ENCODE measurements around the gene CHD8. TPM values are rescaled to one million over a fixed set of nuclear protein-coding genes. Genes with fewer than 3 reads are reported as not detected.
"Not testable (repeated sequence)": the region's sequence is repeated elsewhere in the genome, so short reads cannot be mapped to it uniquely, and the experiment has no call there.

Gene CHD8
- total RNA-seq, 4 donors from 2014 or later = 47.4 to 59.0 (median 53.3) TPM

DNA sequence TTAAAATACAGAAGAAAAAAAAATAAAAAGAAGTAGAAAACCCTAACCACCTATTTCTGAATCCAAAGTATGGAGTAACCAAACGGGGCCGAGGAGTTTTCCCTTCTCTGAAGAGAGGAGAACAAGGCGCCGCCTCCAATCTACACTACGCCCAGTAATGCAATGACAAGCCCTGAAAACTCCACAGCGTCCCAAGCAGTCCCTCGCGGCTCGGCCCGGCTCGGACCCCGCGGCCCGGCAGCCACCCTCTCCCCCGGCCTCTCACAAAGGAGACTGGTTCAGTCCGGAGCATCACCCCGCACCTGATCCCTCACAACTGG lies 371 bp downstream of the CHD8 start:
- H3K4me3 ChIP-seq = peak overlapping the region; percentile 68 to 88
- ATAC-seq = peak; percentile 6
- 0 to 1% methylated on average over 1 to 12 of the region's 17 CpGs for WGBS, 2 donors (ENCODE audit: low coverage in 1 of 2)
- H3K36me3 ChIP-seq = peaks cover 0 to 27% of the 10 kb centered on the region in 2 donors
- TF ChIP-seq, protein P1, sequence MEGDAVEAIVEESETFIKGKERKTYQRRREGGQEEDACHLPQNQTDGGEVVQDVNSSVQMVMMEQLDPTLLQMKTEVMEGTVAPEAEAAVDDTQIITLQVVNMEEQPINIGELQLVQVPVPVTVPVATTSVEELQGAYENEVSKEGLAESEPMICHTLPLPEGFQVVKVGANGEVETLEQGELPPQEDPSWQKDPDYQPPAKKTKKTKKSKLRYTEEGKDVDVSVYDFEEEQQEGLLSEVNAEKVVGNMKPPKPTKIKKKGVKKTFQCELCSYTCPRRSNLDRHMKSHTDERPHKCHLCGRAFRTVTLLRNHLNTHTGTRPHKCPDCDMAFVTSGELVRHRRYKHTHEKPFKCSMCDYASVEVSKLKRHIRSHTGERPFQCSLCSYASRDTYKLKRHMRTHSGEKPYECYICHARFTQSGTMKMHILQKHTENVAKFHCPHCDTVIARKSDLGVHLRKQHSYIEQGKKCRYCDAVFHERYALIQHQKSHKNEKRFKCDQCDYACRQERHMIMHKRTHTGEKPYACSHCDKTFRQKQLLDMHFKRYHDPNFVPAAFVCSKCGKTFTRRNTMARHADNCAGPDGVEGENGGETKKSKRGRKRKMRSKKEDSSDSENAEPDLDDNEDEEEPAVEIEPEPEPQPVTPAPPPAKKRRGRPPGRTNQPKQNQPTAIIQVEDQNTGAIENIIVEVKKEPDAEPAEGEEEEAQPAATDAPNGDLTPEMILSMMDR (IDR thresholded peaks at IDR 0.05) = no peak
- TF ChIP-seq POLR2AphosphoS5 (IDR thresholded peaks at IDR 0.05) (no peak), EP300 (IDR thresholded peaks at IDR 0.05) (no peak), POLR2A (IDR thresholded peaks at IDR 0.05) (no peak)
- no peaks in the 10 kb centered on the region for H3K9me3 ChIP-seq
- H3K27me3 ChIP-seq = no peaks in the 10 kb centered on the region
- H3K4me1 ChIP-seq = peaks cover 0 to 48% (median 9%) of the 10 kb centered on the region in 3 donors
- peak overlapping the region; percentile 66 to 96 (median 92) for H3K27ac ChIP-seq

DNA sequence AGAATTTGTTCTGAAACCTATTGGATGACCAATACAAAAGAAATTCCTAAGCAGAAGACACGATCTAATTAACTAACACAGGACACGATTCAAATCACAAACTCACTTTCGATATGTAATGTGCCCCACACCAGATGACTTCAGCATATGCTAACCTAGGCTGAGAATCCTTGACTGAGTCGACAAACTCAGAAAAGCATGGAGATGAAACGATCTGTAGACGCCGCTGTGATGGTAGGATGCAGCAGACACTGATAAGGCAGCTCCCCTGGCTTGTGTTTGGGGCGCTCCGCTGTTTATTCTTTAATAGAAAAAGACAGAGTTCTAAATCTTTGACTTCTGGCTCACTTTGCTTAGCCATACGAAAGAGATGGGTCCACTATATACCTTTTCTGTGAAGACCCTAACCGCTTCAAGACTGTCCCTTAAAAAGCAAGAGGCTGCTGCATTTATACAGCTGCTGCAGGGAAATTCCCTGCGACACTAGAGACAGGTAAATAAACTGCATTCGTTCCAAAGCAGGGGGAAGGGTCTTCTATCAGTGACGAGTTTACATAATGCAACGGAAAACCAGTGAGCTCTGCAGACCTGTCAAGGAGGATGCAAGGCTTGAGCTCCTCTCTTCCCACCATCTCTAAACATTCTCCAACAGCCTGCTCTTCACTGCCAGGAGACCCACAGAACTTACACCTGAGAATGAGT lies 929 bp downstream of the CHD8 start:
- H3K27ac ChIP-seq = peak overlapping the region in 3 of 4 donors; percentile 89 to 96 (median 94)
- TF ChIP-seq POLR2AphosphoS5 (IDR thresholded peaks at IDR 0.05) (no peak), EP300 (IDR thresholded peaks at IDR 0.05) (no peak), POLR2A (IDR thresholded peaks at IDR 0.05) (no peak)
- TF ChIP-seq, protein P1 (IDR thresholded peaks at IDR 0.05) = no peak
- H3K36me3 ChIP-seq = peaks cover 0 to 21% of the 10 kb centered on the region in 2 donors
- 18 to 23% methylated on average over 12 to 13 of the region's 15 CpGs for WGBS, 2 donors (ENCODE audit: low coverage in 1 of 2)
- no peaks in the 10 kb centered on the region for H3K9me3 ChIP-seq
- ATAC-seq = no peak
- H3K27me3 ChIP-seq = no peaks in the 10 kb centered on the region
- H3K4me1 ChIP-seq = peaks cover 0 to 54% (median 9%) of the 10 kb centered on the region in 3 donors
- peak overlapping the region; percentile 68 to 88 for H3K4me3 ChIP-seq

DNA sequence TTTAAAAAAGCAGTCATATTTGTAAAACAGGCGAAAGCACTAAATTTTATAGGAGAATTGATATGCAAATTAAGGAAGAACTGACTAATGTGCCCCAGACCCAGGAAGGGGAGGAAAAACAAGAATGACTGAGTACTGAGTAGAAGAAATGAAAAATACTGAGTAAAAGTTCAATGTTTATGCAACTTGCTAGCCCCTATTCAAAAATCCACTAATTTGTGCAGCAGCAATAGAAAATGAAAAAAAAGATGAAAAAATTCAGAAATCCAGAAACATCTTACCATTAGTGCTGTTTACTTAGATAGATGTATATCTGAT lies 6.1 kb downstream of the CHD8 start:
- Histone ChIP-seq H3K9me3 (no peaks in the 10 kb centered on the region), H3K27ac (no peak overlapping the region), H3K4me3 (no peak overlapping the region), H3K36me3 (peaks cover 0 to 10% of the 10 kb centered on the region in 2 donors), H3K4me1 (peaks cover 0 to 57% (median 6%) of the 10 kb centered on the region in 3 donors), H3K27me3 (no peaks in the 10 kb centered on the region)
- 96% methylated on average over 1 of the region's 1 CpG; no CpG with 5 or more reads in 1 of the 2 donors for WGBS, 2 donors (ENCODE audit: low coverage in 1 of 2)
- ATAC-seq = no peak
- no peak for TF ChIP-seq POLR2A (IDR thresholded peaks at IDR 0.05)
- no peak for TF ChIP-seq EP300 (IDR thresholded peaks at IDR 0.05)
- no peak for TF ChIP-seq POLR2AphosphoS5 (IDR thresholded peaks at IDR 0.05)
- TF ChIP-seq, protein P1 (IDR thresholded peaks at IDR 0.05) = no peak

DNA sequence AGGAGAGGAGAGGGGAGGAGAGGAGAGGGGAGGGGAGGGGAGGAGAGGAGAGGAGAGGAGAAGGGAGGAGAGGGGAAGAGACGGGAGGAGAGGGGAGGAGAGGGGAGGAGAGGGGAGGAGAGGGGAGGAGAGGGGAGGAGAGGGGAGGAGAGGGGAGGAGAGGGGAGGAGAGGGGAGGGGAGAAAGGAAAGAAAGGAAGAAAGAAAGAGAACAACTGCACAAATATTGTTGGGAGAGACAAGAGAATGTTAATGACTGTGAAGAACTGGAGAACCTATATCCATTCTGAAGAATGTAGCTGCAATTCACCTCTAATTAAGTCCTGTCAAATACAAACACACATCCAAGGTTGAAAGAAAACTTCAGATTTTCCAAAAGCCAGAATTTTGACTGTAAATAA lies 13.3 kb downstream of the CHD8 start:
- not testable (repeated sequence) for H3K9me3 ChIP-seq, ATAC-seq, H3K27ac ChIP-seq, H3K4me3 ChIP-seq, H3K36me3 ChIP-seq, H3K27me3 ChIP-seq
- peaks cover 0 to 11% (median 5%) of the 10 kb centered on the region in 3 donors for H3K4me1 ChIP-seq
- WGBS, 2 donors (ENCODE audit: low coverage in 1 of 2) = no CpG with 5 or more reads among the region's 1 CpG

DNA sequence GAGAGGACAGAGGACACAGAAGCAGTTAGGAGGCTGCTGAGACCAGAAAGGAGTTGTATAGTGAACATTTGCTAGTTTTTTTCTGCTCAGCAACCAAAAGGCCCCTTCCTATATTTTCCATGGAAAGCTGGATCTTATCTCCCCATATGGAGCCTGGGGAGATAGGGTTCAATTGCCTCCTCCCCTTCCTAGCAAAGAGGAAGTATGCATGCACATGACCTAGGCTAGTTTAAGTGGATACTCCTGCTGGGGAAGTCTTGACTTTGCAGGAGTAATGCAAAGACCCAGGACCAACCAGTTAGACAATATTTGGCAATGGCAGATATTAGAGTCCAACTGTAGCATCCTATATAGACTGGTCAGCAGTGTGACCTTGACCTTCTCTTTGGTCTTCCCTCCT lies 15.1 kb downstream of the CHD8 start:
- no peaks in the 10 kb centered on the region for H3K27me3 ChIP-seq
- H3K9me3 ChIP-seq = no peaks in the 10 kb centered on the region
- H3K27ac ChIP-seq = no peak overlapping the region
- no peak overlapping the region for H3K4me3 ChIP-seq
- H3K36me3 ChIP-seq = no peaks in the 10 kb centered on the region
- TF ChIP-seq EP300 (IDR thresholded peaks at IDR 0.05) (no peak), POLR2AphosphoS5 (IDR thresholded peaks at IDR 0.05) (no peak), POLR2A (IDR thresholded peaks at IDR 0.05) (no peak)
- TF ChIP-seq, protein P1 (IDR thresholded peaks at IDR 0.05) = no peak
- peaks cover 0 to 19% (median 5%) of the 10 kb centered on the region in 3 donors for H3K4me1 ChIP-seq
- no peak for ATAC-seq
